ENCODE results near the gene FERMT3. TPM values are rescaled to one million over a fixed set of nuclear protein-coding genes. Genes with fewer than 3 reads are reported as not detected.

The FERMT3 gene
- total and polyA plus RNA-seq, 2 of the 13 experiments (the other 11 are each of a cell fraction or from before 2014, with no cell fraction given): 0.29 TPM; not detected in 1

DNA sequence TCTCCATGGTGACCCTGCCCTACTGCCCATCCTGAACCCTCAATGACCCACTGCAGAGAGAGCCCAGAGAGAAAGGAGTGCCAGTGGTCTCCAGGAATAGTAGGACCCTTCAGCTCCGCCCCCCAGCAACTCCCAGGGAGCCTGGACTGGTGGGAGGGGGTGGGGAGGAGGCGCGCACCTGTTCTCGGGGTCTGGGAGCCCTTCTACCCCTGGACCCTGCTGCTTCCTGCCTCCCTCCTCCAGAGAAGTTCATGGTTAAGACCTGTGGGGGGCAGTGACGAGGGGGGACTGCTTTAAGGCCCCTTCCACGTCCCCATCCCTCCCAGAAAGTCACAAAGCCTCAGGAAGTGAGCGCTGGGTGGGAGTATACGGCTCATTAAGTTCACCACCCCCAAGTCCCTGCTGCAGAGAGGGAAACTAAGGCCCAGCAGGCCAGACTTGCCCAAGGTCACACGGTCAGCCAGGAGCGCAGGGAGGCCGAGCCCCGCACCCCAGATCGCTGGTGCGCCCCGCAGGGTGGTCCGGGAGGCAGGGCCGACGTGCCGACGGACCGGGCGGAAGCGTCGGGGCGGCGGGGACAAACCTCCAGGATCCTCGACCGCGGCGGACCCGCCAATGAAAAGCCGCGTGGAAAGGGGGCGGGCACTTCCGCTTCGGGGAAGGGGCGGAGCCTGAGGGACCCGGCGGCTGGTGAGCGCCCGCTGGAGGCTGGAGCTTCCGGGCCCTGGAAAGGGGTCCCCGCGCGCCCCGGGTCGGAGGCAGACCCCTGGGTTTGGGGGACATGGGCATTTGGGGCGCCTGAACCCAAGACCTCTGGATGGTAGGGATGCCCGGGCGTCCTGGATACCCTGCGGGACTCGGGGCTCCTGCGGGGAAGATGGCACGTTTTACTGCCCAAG lies 19.3 kb downstream of the FERMT3 start, which contains the start of the genes NUDT22 and TRPT1 (continued):
- TF ChIP-seq, protein P1, sequence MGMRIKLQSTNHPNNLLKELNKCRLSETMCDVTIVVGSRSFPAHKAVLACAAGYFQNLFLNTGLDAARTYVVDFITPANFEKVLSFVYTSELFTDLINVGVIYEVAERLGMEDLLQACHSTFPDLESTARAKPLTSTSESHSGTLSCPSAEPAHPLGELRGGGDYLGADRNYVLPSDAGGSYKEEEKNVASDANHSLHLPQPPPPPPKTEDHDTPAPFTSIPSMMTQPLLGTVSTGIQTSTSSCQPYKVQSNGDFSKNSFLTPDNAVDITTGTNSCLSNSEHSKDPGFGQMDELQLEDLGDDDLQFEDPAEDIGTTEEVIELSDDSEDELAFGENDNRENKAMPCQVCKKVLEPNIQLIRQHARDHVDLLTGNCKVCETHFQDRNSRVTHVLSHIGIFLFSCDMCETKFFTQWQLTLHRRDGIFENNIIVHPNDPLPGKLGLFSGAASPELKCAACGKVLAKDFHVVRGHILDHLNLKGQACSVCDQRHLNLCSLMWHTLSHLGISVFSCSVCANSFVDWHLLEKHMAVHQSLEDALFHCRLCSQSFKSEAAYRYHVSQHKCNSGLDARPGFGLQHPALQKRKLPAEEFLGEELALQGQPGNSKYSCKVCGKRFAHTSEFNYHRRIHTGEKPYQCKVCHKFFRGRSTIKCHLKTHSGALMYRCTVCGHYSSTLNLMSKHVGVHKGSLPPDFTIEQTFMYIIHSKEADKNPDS (CRISPR knock-in tag; IDR thresholded peaks at IDR 0.05): no peak
- TF ChIP-seq, protein P2, sequence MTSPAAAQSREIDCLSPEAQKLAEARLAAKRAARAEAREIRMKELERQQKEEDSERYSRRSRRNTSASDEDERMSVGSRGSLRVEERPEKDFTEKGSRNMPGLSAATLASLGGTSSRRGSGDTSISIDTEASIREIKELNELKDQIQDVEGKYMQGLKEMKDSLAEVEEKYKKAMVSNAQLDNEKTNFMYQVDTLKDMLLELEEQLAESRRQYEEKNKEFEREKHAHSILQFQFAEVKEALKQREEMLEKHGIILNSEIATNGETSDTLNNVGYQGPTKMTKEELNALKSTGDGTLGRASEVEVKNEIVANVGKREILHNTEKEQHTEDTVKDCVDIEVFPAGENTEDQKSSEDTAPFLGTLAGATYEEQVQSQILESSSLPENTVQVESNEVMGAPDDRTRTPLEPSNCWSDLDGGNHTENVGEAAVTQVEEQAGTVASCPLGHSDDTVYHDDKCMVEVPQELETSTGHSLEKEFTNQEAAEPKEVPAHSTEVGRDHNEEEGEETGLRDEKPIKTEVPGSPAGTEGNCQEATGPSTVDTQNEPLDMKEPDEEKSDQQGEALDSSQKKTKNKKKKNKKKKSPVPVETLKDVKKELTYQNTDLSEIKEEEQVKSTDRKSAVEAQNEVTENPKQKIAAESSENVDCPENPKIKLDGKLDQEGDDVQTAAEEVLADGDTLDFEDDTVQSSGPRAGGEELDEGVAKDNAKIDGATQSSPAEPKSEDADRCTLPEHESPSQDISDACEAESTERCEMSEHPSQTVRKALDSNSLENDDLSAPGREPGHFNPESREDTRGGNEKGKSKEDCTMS (CRISPR knock-in tag; conservative IDR thresholded peaks at IDR 0.05): no peak
- TF ChIP-seq ELF1 (CRISPR knock-in tag; IDR thresholded peaks at IDR 0.05) (peak; percentile 92), ZNF432 (CRISPR knock-in tag; IDR thresholded peaks at IDR 0.05; ENCODE audit: borderline replicate concordance) (no peak), ZFP37 (CRISPR knock-in tag; IDR thresholded peaks at IDR 0.05; ENCODE audit: borderline replicate concordance) (0 out of 2 replicates have a peak, but pooled peaks have one; percentile 18), REXO4 (CRISPR knock-in tag; IDR thresholded peaks at IDR 0.05; ENCODE audit: borderline replicate concordance) (no peak), ZFX (CRISPR knock-in tag; IDR thresholded peaks at IDR 0.05; ENCODE audit: low read depth) (no peak), MTA3 (CRISPR knock-in tag; IDR thresholded peaks at IDR 0.05) (no peak), ZNF446 (CRISPR knock-in tag; IDR thresholded peaks at IDR 0.05) (no peak), CAMTA2 (CRISPR knock-in tag; IDR thresholded peaks at IDR 0.05; ENCODE audit: borderline replicate concordance) (peak; percentile 23; the same call in 1 of the 2 replicates), ZFP41 (CRISPR knock-in tag; IDR thresholded peaks at IDR 0.05; ENCODE audit: borderline replicate concordance) (no peak), RBFOX2 (IDR thresholded peaks at IDR 0.05; ENCODE audit: low read depth, low read length) (peak; percentile 89), ZNF780A (CRISPR knock-in tag; IDR thresholded peaks at IDR 0.05) (no peak), CBX2 (IDR thresholded peaks at IDR 0.05; ENCODE audit: low read depth, low read length) (no peak), CBX2 (CRISPR knock-in tag; IDR thresholded peaks at IDR 0.05; ENCODE audit: low read depth) (no peak), ETS1 (CRISPR knock-in tag; IDR thresholded peaks at IDR 0.05) (no peak), PAF1 (CRISPR knock-in tag; IDR thresholded peaks at IDR 0.05) (no peak), MYPOP (CRISPR knock-in tag; IDR thresholded peaks at IDR 0.05) (peak; percentile 31; the same call in 1 of the 2 replicates), HNRNPUL1 (IDR thresholded peaks at IDR 0.05; ENCODE audit: low read depth, low read length) (no peak), PCBP2 (optimal IDR thresholded peaks at IDR 0.05; ENCODE audit: low read depth, low read length, poor library complexity, severe bottlenecking) (no peak)
- TF ChIP-seq, protein P3, sequence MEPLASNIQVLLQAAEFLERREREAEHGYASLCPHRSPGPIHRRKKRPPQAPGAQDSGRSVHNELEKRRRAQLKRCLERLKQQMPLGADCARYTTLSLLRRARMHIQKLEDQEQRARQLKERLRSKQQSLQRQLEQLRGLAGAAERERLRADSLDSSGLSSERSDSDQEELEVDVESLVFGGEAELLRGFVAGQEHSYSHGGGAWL (CRISPR knock-in tag; IDR thresholded peaks at IDR 0.05): no peak
